Ovary (tissue), 9 donors: ENCODE data around the gene EFNA5. TPM values are rescaled to one million over a fixed set of nuclear protein-coding genes. Genes with fewer than 3 reads are reported as not detected.
"Not testable (repeated sequence)": the region's sequence is repeated elsewhere in the genome, so short reads cannot be mapped to it uniquely, and the experiment has no call there.

ENCODE experiments used
- DNase-seq, 5 donors: peaks; one replicate each; pipeline ENCODE4 v3.0.0-alpha.2; 2019 to 2020
- H3K27ac ChIP-seq, 2 donors: fragments of 200-600 bp; one replicate each; pipeline versions ENCODE4 v1.5.1 to v1.8.0; 2019 to 2022
- H3K27me3 ChIP-seq: fragments of 200-600 bp; one replicate; pipeline ENCODE4 v1.8.0; 2022
- H3K36me3 ChIP-seq: fragments of 200-600 bp; sonication (generic); one replicate; pipeline ENCODE4 v1.5.1; 2019
- H3K4me1 ChIP-seq: one replicate; pipeline ENCODE4 v1.8.1; 2013; ENCODE audit warnings: mild to moderate bottlenecking, moderate library complexity; ENCODE audit not compliant: insufficient read depth
- H3K4me3 ChIP-seq: fragments of 200-600 bp; sonication (generic); one replicate; pipeline ENCODE4 v1.5.1; 2017
- H3K9me3 ChIP-seq, 2 donors: fragments of 200-600 bp in 1 of 2; sonication (generic) in 1 of 2; one replicate each; pipeline versions ENCODE4 v1.5.1 to v1.8.1; 2013 to 2019; ENCODE audit warnings: mild to moderate bottlenecking in 1 of 2, moderate library complexity in 1 of 2
- CTCF ChIP-seq, 3 donors: fragments of 450-650 bp in 2 of 3; fragments of 200-600 bp in 1 of 3; IDR thresholded peaks; one replicate each; pipeline versions ENCODE4 v1.5.1 to v1.8.0; 2016 to 2022; ENCODE audit warnings: antibody characterized with exemption in 3 of 3, mild to moderate bottlenecking in 1 of 3
- EP300 ChIP-seq: sonication (generic); formaldehyde crosslinking; IDR thresholded peaks from one replicate; pipeline ENCODE4 v1.6.1; 2017; ENCODE audit warnings: antibody characterized with exemption
- POLR2A ChIP-seq: fragments of 450-650 bp; IDR thresholded peaks from one replicate; pipeline ENCODE4 v1.6.1; 2017; ENCODE audit warnings: antibody characterized with exemption, mild to moderate bottlenecking, moderate library complexity
- WGBS, 3 donors: extraction: QIAGEN DNeasy Blood & Tissue Kit in 1 of 3; methylation state at CpG; one replicate each; pipeline versions ENCODE4 v1.1.5 to v1.1.7; 2013 to 2017; 5-methylcytosine and 5-hydroxymethylcytosine counted together
- intact Hi-C, 4 donors: fragments of 100-400 bp; cut with DNase I; formaldehyde crosslinking; loops; one replicate each; pipeline versions ENCODE4 v1.11.0 to v1.15.1; 2022 to 2023
- polyA plus RNA-seq, 2 donors: library from polyadenylated mRNA; stranded (reverse); fragments of 200-250 nt in 1 of 2; fragments of 350-450 nt in 1 of 2; fragmentation: Illumina TruSeq in 1 of 2; extraction: RNeasy Lipid Tissue Mini Kit (QIAGEN cat#74804) in 1 of 2; gene quantifications; one replicate each; pipeline ENCODE4 v1.2.3, GENCODE V29; 2013 to 2014
- total RNA-seq, 7 donors: library from RNA; depleted of rRNA in 2 of 7; stranded (reverse); fragments of >200 nt in 2 of 7; fragmentation: NEBNext Ultra II Directional in 3 of 7; extraction: Animal tissue kit (Norgen Biotek cat#: 25700) in 3 of 7; gene quantifications; one replicate each; pipeline versions ENCODE4 v1.1.0 to v1.2.4, GENCODE V29; 2016 to 2023
- donor health status: DM: no; HTN: no; CAD: no; lungs with moderate emphysema.
- donor health status: DM: no; HTN: no; CAD: no.
- donor health status: Bipolar disorder and iron deficiency.
- donor health status: DM: yes; HTN: yes; CAD: no.
- donor health status: DM: no; HTN: no; CAD: no.
- donor health status: DM: yes; HTN: yes; CAD: no.

The EFNA5 gene
- total and polyA plus RNA-seq, 9 donors: 1.5 to 20.6 (median 7.7) TPM

GRCh38 chr5:107455111-107455544 lies 215.6 kb downstream of the EFNA5 start:
- TF ChIP-seq EP300 (no peak), POLR2A (no peak), CTCF (IDR thresholded peaks at IDR 0.05) (no peak)
- H3K4me1 ChIP-seq: no peaks in the 10 kb centered on the region
- no peaks in the 10 kb centered on the region for H3K9me3 ChIP-seq
- H3K27me3 ChIP-seq: no peaks in the 10 kb centered on the region
- DNase-seq: no peak
- no peak overlapping the region for H3K4me3 ChIP-seq
- H3K27ac ChIP-seq: no peak overlapping the region
- intact Hi-C loops: no loop called here
- no peaks in the 10 kb centered on the region for H3K36me3 ChIP-seq
- WGBS, 3 donors: 69 to 74% (median 71%) methylated on average over 4 of the region's 4 CpGs

- H3K36me3 ChIP-seq, intact Hi-C loops, DNase-seq, H3K9me3 ChIP-seq, H3K27ac ChIP-seq, H3K27me3 ChIP-seq, H3K4me1 ChIP-seq, H3K4me3 ChIP-seq: not testable (repeated sequence)
- 92 to 98% (median 96%) methylated on average over 4 of the region's 4 CpGs for WGBS, 3 donors
These were observed 218.9 kb downstream of the EFNA5 start for GRCh38 chr5:107451827-107452226.

- Histone ChIP-seq H3K4me3 (no peak overlapping the region), H3K4me1 (no peaks in the 10 kb centered on the region), H3K9me3 (no peaks in the 10 kb centered on the region), H3K27ac (no peak overlapping the region), H3K36me3 (no peaks in the 10 kb centered on the region), H3K27me3 (no peaks in the 10 kb centered on the region)
- WGBS, 3 donors: 83 to 90% (median 85%) methylated on average over 3 of the region's 3 CpGs
- DNase-seq: no peak
- intact Hi-C loops: no loop called here
- TF ChIP-seq POLR2A (no peak), EP300 (no peak), CTCF (IDR thresholded peaks at IDR 0.05) (no peak)
These were observed 219.7 kb downstream of the EFNA5 start for GRCh38 chr5:107451028-107451427.

GRCh38 chr5:107450531-107450930 lies 220.2 kb downstream of the EFNA5 start:
- no peaks in the 10 kb centered on the region for H3K27me3 ChIP-seq
- TF ChIP-seq POLR2A (no peak), CTCF (IDR thresholded peaks at IDR 0.05) (no peak), EP300 (no peak)
- DNase-seq: no peak
- H3K36me3 ChIP-seq: no peaks in the 10 kb centered on the region
- no peak overlapping the region for H3K27ac ChIP-seq
- intact Hi-C loops: no loop called here
- no peak overlapping the region for H3K4me3 ChIP-seq
- H3K9me3 ChIP-seq: no peaks in the 10 kb centered on the region
- WGBS, 3 donors: 61 to 97% (median 81%) methylated on average over 3 of the region's 3 CpGs
- no peaks in the 10 kb centered on the region for H3K4me1 ChIP-seq

- Histone ChIP-seq H3K36me3 (no peaks in the 10 kb centered on the region), H3K4me1 (no peaks in the 10 kb centered on the region), H3K27me3 (no peaks in the 10 kb centered on the region), H3K9me3 (no peaks in the 10 kb centered on the region), H3K27ac (no peak overlapping the region), H3K4me3 (no peak overlapping the region)
- no peak for DNase-seq
- WGBS, 3 donors: 89 to 94% (median 91%) methylated on average over 3 of the region's 3 CpGs
- TF ChIP-seq POLR2A (no peak), CTCF (IDR thresholded peaks at IDR 0.05) (no peak), EP300 (no peak)
- intact Hi-C loops: no loop called here
These were observed 221.4 kb downstream of the EFNA5 start for GRCh38 chr5:107449369-107449768.
